GM21367 (cell line): ENCODE measurements around the gene SNAI3.

Experiments used
- ATAC-seq: cut with Tn5 transposase; IDR thresholded peaks from one replicate; pipeline ENCODE4 v1.9.1; 2021; ENCODE audit not compliant: unreplicated experiment

Gene SNAI3

GRCh38 chr16:88636488-88637265 is 49.6 kb downstream of the SNAI3 start:
- ATAC-seq = no peak

- no peak for ATAC-seq
Measured at GRCh38 chr16:88635671-88636319, 50.5 kb downstream of the SNAI3 start.

GRCh38 chr16:88634994-88635670 is 51.2 kb downstream of the SNAI3 start:
- ATAC-seq = no peak

- ATAC-seq = peak; percentile 34
Measured at GRCh38 chr16:88634141-88634993, 51.9 kb downstream of the SNAI3 start.

- ATAC-seq = peak; percentile 21
Measured at GRCh38 chr16:88633684-88634140, 52.6 kb downstream of the SNAI3 start.

- ATAC-seq = no peak
Measured at GRCh38 chr16:88632587-88632930, 53.7 kb downstream of the SNAI3 start.

- ATAC-seq = no peak
Measured at GRCh38 chr16:88631920-88632586, 54.3 kb downstream of the SNAI3 start.

GRCh38 chr16:88631384-88631783 is 54.9 kb downstream of the SNAI3 start:
- no peak for ATAC-seq

- no peak for ATAC-seq
Measured at GRCh38 chr16:88630941-88631340, 55.4 kb downstream of the SNAI3 start.

GRCh38 chr16:88630433-88630832 is 55.9 kb downstream of the SNAI3 start:
- ATAC-seq = no peak

- no peak for ATAC-seq
Measured at GRCh38 chr16:88629835-88630234, 56.5 kb downstream of the SNAI3 start.

GRCh38 chr16:88628512-88628974 is 57.8 kb downstream of the SNAI3 start:
- ATAC-seq = no peak
